Spleen (tissue), 7 donors: ENCODE results near the gene PNMA6F.
"Not testable (repeated sequence)": the region's sequence is repeated elsewhere in the genome, so short reads cannot be mapped to it uniquely, and the experiment has no call there.

Experiments
- CTCF ChIP-seq, 11 experiments: fragments of 200-600 bp in 7 of 11; fragments of 450-650 bp in 4 of 11; sonication (generic) in 4 of 11; IDR thresholded peaks in 8 of 11; conservative IDR thresholded peaks in 3 of 11; 1 replicate in 7 of 11; 2 replicates in 4 of 11; pipeline versions ENCODE4 v1.4.0 to v1.8.0; 2016 to 2021; ENCODE audit warnings: antibody characterized with exemption in 11 of 11, inconsistent platforms in 4 of 11, mild to moderate bottlenecking in 1 of 11
- POLR2A ChIP-seq, 3 donors: fragments of 450-650 bp; IDR thresholded peaks; one replicate each; pipeline ENCODE4 v1.5.1; 2017; ENCODE audit warnings: antibody characterized with exemption in 3 of 3, mild to moderate bottlenecking in 1 of 3
- POLR2AphosphoS5 ChIP-seq, 3 donors: sonication (generic); formaldehyde crosslinking; IDR thresholded peaks; one replicate each; pipeline ENCODE4 v1.5.1; 2017; ENCODE audit warnings: antibody characterized with exemption in 3 of 3
- donor health status: DM: no; HTN: no; CAD: no; lungs with moderate emphysema.
- donor health status: DM: no; HTN: no; CAD: no.
- donor health status: DM: no; HTN: no; CAD: no.

- not testable (repeated sequence) for TF ChIP-seq CTCF (IDR thresholded peaks at IDR 0.05 in 8 of 11, conservative IDR thresholded peaks at IDR 0.05 in 3 of 11); POLR2A (IDR thresholded peaks at IDR 0.05); POLR2AphosphoS5 (IDR thresholded peaks at IDR 0.05)
Observed at GRCh38 chrX:153285678-153286077, 35.9 kb downstream of the PNMA6F start.
